Panc1 (cell line): ENCODE data around the gene KIF4B.

Source experiments
- CTCF ChIP-seq: fragments of 450-650 bp; IDR thresholded peaks from 2 replicates; pipeline ENCODE4 v1.5.1; 2017; ENCODE audit warnings: mild to moderate bottlenecking
- POLR2AphosphoS5 ChIP-seq: IDR thresholded peaks from 2 replicates; pipeline ENCODE4 v1.6.1; 2012; ENCODE audit warnings: mild to moderate bottlenecking, low read depth, low read length, moderate library complexity
- SIN3A ChIP-seq: IDR thresholded peaks from 2 replicates; pipeline ENCODE4 v1.6.1; 2012; ENCODE audit warnings: low read depth, mild to moderate bottlenecking, low read length, moderate library complexity, borderline replicate concordance; ENCODE audit not compliant: insufficient read depth
- TF ChIP-seq, protein P1 (sequence below), 2 experiments: IDR thresholded peaks; 2 replicates each; pipeline ENCODE4 v1.6.1; 2011 to 2012; ENCODE audit warnings: low read depth in 2 of 2, control low read depth in 1 of 2, low read length in 1 of 2, mild to moderate bottlenecking in 1 of 2, moderate library complexity in 1 of 2; ENCODE audit not compliant: insufficient read depth in 1 of 2

- TF ChIP-seq, protein P1, sequence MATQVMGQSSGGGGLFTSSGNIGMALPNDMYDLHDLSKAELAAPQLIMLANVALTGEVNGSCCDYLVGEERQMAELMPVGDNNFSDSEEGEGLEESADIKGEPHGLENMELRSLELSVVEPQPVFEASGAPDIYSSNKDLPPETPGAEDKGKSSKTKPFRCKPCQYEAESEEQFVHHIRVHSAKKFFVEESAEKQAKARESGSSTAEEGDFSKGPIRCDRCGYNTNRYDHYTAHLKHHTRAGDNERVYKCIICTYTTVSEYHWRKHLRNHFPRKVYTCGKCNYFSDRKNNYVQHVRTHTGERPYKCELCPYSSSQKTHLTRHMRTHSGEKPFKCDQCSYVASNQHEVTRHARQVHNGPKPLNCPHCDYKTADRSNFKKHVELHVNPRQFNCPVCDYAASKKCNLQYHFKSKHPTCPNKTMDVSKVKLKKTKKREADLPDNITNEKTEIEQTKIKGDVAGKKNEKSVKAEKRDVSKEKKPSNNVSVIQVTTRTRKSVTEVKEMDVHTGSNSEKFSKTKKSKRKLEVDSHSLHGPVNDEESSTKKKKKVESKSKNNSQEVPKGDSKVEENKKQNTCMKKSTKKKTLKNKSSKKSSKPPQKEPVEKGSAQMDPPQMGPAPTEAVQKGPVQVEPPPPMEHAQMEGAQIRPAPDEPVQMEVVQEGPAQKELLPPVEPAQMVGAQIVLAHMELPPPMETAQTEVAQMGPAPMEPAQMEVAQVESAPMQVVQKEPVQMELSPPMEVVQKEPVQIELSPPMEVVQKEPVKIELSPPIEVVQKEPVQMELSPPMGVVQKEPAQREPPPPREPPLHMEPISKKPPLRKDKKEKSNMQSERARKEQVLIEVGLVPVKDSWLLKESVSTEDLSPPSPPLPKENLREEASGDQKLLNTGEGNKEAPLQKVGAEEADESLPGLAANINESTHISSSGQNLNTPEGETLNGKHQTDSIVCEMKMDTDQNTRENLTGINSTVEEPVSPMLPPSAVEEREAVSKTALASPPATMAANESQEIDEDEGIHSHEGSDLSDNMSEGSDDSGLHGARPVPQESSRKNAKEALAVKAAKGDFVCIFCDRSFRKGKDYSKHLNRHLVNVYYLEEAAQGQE (IDR thresholded peaks at IDR 0.05; ENCODE audit: insufficient read depth in 1 of 2, low read depth in 2 of 2, low read length in 1 of 2): no peak
- no peak for TF ChIP-seq CTCF
- no peak for TF ChIP-seq POLR2AphosphoS5
- no peak for TF ChIP-seq SIN3A
Measured at GRCh38 chr5:155021842-155022241, 8.3 kb downstream of the KIF4B start.
